ENCODE results near the gene SS18L1.

DNA sequence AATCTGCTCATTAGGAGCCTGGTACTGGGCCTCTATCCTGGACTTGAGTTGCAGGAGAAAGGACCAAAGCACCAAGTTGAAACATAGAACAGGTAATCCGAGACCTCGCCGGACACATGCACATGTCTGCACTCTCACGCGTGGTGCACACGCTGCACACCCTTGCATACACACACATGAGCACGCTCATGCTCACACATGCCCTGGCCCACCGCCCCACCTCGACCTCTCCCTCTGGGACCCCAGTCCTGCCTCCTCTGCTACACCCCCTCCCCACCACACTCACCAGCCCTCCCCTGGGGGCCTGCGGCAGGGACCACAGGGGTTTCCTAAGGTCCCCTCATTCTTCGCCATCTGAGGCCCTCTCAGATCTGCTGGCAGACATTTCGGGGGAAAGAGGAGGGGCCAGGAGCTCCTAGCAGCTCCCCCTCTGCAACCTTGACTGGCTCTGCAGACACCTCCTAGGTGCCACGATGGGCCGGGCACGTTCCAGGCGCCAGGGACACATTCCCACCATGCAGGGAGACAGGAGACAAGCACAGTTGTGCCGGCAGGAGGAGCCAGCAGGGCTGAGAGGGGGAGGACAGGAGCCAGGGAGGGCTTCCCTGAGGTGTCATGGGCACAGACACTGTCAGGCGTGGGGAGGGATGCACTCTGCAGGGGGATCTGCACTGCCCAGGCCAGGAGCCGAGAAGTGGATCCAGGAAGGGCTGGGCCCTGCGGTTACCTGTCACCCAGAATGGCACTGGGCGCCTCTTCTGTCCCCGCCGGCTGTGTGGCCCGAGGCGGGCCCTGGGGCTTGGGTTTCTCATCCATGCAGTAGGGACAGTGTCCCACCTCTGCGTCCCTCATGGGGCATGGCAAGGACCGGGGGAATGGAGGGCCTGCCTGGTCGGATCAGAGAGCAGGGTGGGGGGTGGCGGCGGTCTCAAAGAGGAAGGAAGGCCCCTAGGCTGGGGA lies 46.9 kb upstream of the SS18L1 start:
- TF ChIP-seq, protein P1, sequence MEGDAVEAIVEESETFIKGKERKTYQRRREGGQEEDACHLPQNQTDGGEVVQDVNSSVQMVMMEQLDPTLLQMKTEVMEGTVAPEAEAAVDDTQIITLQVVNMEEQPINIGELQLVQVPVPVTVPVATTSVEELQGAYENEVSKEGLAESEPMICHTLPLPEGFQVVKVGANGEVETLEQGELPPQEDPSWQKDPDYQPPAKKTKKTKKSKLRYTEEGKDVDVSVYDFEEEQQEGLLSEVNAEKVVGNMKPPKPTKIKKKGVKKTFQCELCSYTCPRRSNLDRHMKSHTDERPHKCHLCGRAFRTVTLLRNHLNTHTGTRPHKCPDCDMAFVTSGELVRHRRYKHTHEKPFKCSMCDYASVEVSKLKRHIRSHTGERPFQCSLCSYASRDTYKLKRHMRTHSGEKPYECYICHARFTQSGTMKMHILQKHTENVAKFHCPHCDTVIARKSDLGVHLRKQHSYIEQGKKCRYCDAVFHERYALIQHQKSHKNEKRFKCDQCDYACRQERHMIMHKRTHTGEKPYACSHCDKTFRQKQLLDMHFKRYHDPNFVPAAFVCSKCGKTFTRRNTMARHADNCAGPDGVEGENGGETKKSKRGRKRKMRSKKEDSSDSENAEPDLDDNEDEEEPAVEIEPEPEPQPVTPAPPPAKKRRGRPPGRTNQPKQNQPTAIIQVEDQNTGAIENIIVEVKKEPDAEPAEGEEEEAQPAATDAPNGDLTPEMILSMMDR (IDR thresholded peaks at IDR 0.05) = no peak
- TF ChIP-seq POLR2A (IDR thresholded peaks at IDR 0.05) = no peak

Data from testis (tissue), 2 donors.